Keratinocyte (primary cell): ENCODE data around the gene PJA1. TPM values are rescaled to one million over a fixed set of nuclear protein-coding genes. Genes with fewer than 3 reads are reported as not detected.

Source experiments
- DNase-seq: peaks from one replicate; pipeline ENCODE4 v3.0.0-alpha.2; 2011; ENCODE audit warnings: low read depth, missing footprints, low spot score
- FAIRE-seq: peaks from 2 replicates; lab custom pipeline; 2011; peaks lifted over from hg19 to GRCh38; lab: Jason Lieb, UNC
- H2AFZ ChIP-seq: 2 replicates; pipeline ENCODE4 v1.6.0; 2012; ENCODE audit warnings: low read length, control low read depth, inconsistent platforms; ENCODE audit not compliant: control insufficient read depth
- H3K27ac ChIP-seq: 2 replicates; pipeline ENCODE4 v1.5.1; 2011; ENCODE audit warnings: low read length; ENCODE audit not compliant: control insufficient read depth, insufficient read depth
- H3K27me3 ChIP-seq: 3 replicates; pipeline ENCODE4 v1.6.0; 2011; ENCODE audit warnings: low read length; ENCODE audit not compliant: control insufficient read depth, insufficient read depth; ENCODE audit errors: extremely low read depth
- H3K36me3 ChIP-seq, 2 experiments: 2 replicates in 1 of 2; 3 replicates in 1 of 2; pipeline ENCODE4 v1.5.1; 2011; ENCODE audit warnings: low read length in 2 of 2, mild to moderate bottlenecking in 1 of 2; ENCODE audit not compliant: control insufficient read depth in 2 of 2, insufficient read depth in 2 of 2; ENCODE audit errors: extremely low read depth in 1 of 2
- H3K4me1 ChIP-seq: 3 replicates; pipeline ENCODE4 v1.5.1; 2011; ENCODE audit warnings: low read length; ENCODE audit not compliant: control insufficient read depth, insufficient read depth; ENCODE audit errors: extremely low read depth
- H3K4me2 ChIP-seq: 3 replicates; pipeline ENCODE4 v1.6.0; 2011; ENCODE audit warnings: low read depth, low read length; ENCODE audit not compliant: control insufficient read depth, insufficient read depth; ENCODE audit errors: extremely low read depth
- H3K4me3 ChIP-seq, 3 experiments: fragments of 200-600 bp in 1 of 3; sonication (generic) in 1 of 3; 2 replicates in 2 of 3; 3 replicates in 1 of 3; pipeline ENCODE4 v1.5.1; 2011 to 2016; ENCODE audit warnings: low read length in 3 of 3, mild to moderate bottlenecking in 3 of 3, control low read depth in 2 of 3, inconsistent platforms in 1 of 3, low read depth in 1 of 3, mixed read lengths in 1 of 3, mixed run types in 1 of 3, moderate library complexity in 1 of 3; ENCODE audit not compliant: control insufficient read depth in 2 of 3, insufficient read depth in 2 of 3; ENCODE audit errors: extremely low read depth in 1 of 3
- H3K79me2 ChIP-seq: 2 replicates; pipeline ENCODE4 v1.6.0; 2012; ENCODE audit warnings: low read length; ENCODE audit not compliant: control insufficient read depth, insufficient read depth
- H3K9ac ChIP-seq: 3 replicates; pipeline ENCODE4 v1.6.0; 2011; ENCODE audit warnings: low read length; ENCODE audit not compliant: control insufficient read depth, insufficient read depth; ENCODE audit errors: extremely low read depth
- H3K9me1 ChIP-seq: 3 replicates; pipeline ENCODE4 v1.6.0; 2011; ENCODE audit warnings: low read length; ENCODE audit not compliant: control insufficient read depth, insufficient read depth; ENCODE audit errors: extremely low read depth
- H3K9me3 ChIP-seq: 2 replicates; pipeline ENCODE4 v1.5.1; 2012; ENCODE audit warnings: low read depth, low read length; ENCODE audit not compliant: control insufficient read depth
- H4K20me1 ChIP-seq: 3 replicates; pipeline ENCODE4 v1.6.0; 2011; ENCODE audit warnings: low read length; ENCODE audit not compliant: control insufficient read depth, insufficient read depth; ENCODE audit errors: extremely low read depth
- CTCF ChIP-seq, 3 experiments: IDR thresholded peaks in 1 of 3; conservative IDR thresholded peaks in 1 of 3; optimal IDR thresholded peaks in 1 of 3; 2 replicates in 2 of 3; 3 replicates in 1 of 3; pipeline versions ENCODE3 to v1.5.1; 2011; ENCODE audit warnings: low read length in 3 of 3, mild to moderate bottlenecking in 3 of 3, moderate library complexity in 2 of 3, control low read depth in 1 of 3, inconsistent platforms in 1 of 3; ENCODE audit not compliant: insufficient read depth in 2 of 3; ENCODE audit errors: extremely low read depth in 1 of 3
- EZH2 ChIP-seq: IDR thresholded peaks from one replicate; pipeline ENCODE4 v1.6.1; 2012; ENCODE audit warnings: inconsistent platforms, mild to moderate bottlenecking, low read length, moderate library complexity
- dilution Hi-C: fragments of 300-500 bp; cut with MboI; formaldehyde crosslinking; loops from one replicate; pipeline ENCODE4 v1.7.0; 2020; ENCODE audit warnings: low sequenced_read_pairs; ENCODE audit not compliant: extremely low pct_ligation_motif_present
- polyA plus RNA-seq, 5 experiments: library from polyadenylated mRNA; depleted of rRNA in 3 of 5; stranded (reverse) in 3 of 5; stranded (forward) in 1 of 5; unstranded in 1 of 5; fragments of >200 nt; gene quantifications; 1 replicate in 1 of 5; 2 replicates in 3 of 5; 3 replicates in 1 of 5; pipeline versions ENCODE4 v1.2.1 to v1.2.3, GENCODE V29; 2011 to 2012; ENCODE audit warnings: missing spikeins in 2 of 5, low read depth in 1 of 5, low replicate concordance in 1 of 5

Gene PJA1
- polyA plus RNA-seq, 1 donor (not counting 4 experiments of a cell fraction or from before 2014, with no cell fraction given): 19.2 TPM

- Histone ChIP-seq H3K36me3 (no peaks in the 10 kb centered on the region), H3K9me3 (no peaks in the 10 kb centered on the region), H3K27ac (no peak overlapping the region), H3K4me2 (no peak overlapping the region), H3K79me2 (no peaks in the 10 kb centered on the region), H3K4me3 (no peak overlapping the region), H3K27me3 (peaks cover 8% of the 10 kb centered on the region), H4K20me1 (no peaks in the 10 kb centered on the region), H2AFZ (no peak overlapping the region), H3K4me1 (no peaks in the 10 kb centered on the region), H3K9ac (no peak overlapping the region), H3K9me1 (no peaks in the 10 kb centered on the region)
- dilution Hi-C loops: no loop called here
- DNase-seq (no peak), FAIRE-seq (no peak)
- TF ChIP-seq EZH2 (no peak), CTCF (optimal IDR thresholded peaks at IDR 0.05 in 1 of 3, IDR thresholded peaks at IDR 0.05 in 1 of 3, conservative IDR thresholded peaks at IDR 0.05 in 1 of 3; ENCODE audit: extremely low read depth in 1 of 3, insufficient read depth in 2 of 3, low read length in 3 of 3) (no peak)
Measured at GRCh38 chrX:69195810-69196209, 30.6 kb upstream of the PJA1 start.

GRCh38 chrX:69195192-69195591, 29.9 kb upstream of the PJA1 start:
- no peaks in the 10 kb centered on the region for H3K79me2 ChIP-seq
- no peaks in the 10 kb centered on the region for H3K9me1 ChIP-seq
- peaks cover 8% of the 10 kb centered on the region for H3K27me3 ChIP-seq
- H3K36me3 ChIP-seq: no peaks in the 10 kb centered on the region
- H3K4me1 ChIP-seq: no peaks in the 10 kb centered on the region
- DNase-seq: no peak
- H3K9ac ChIP-seq: no peak overlapping the region
- no peak overlapping the region for H2AFZ ChIP-seq
- no peak for FAIRE-seq
- no peaks in the 10 kb centered on the region for H3K9me3 ChIP-seq
- TF ChIP-seq EZH2 (no peak), CTCF (optimal IDR thresholded peaks at IDR 0.05 in 1 of 3, IDR thresholded peaks at IDR 0.05 in 1 of 3, conservative IDR thresholded peaks at IDR 0.05 in 1 of 3; ENCODE audit: extremely low read depth in 1 of 3, insufficient read depth in 2 of 3, low read length in 3 of 3) (no peak)
- dilution Hi-C loops: no loop called here
- no peaks in the 10 kb centered on the region for H4K20me1 ChIP-seq
- no peak overlapping the region for H3K27ac ChIP-seq
- H3K4me3 ChIP-seq: no peak overlapping the region
- H3K4me2 ChIP-seq: no peak overlapping the region
